Right kidney (tissue), 1 donor: ENCODE measurements around the gene ZSCAN12.

Experiments
- DNase-seq: peaks from one replicate; pipeline ENCODE4 v3.0.0-alpha.2; 2016

ZSCAN12 gene

GRCh38 chr6:28353981-28354676 is 45.4 kb downstream of the ZSCAN12 start:
- no peak for DNase-seq

DNA sequence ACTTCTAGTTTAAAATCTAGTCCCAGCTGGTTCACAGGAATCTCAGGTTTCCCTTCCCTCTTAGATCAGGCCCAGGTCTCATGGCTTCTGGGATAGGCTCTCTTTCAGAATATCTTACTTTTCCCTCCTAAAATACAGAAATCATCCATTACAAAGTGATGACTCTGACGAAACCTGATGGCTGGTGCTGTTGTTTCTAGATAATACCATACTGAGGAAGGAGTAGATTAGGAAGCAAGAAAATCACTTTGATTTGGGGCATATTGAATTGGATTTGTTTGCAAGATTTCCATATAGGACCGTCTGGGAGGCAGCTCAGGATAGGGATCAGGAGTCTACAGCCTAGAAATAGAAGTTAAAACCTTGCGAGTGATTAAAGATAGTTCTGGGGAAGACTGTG is 46.2 kb downstream of the ZSCAN12 start:
- no peak for DNase-seq

- DNase-seq, result no peak
Measured at GRCh38 chr6:28351493-28351925, 48.0 kb downstream of the ZSCAN12 start.

GRCh38 chr6:28351087-28351486 is 48.5 kb downstream of the ZSCAN12 start:
- DNase-seq, result no peak

- DNase-seq, result peak; percentile 93
Measured at GRCh38 chr6:28349892-28350737, 49.4 kb downstream of the ZSCAN12 start, which contains the start of gene ZKSCAN3. TSS of gene ZKSCAN3 (plus strand) at chr6:28349947. CDS start at chr6:28359587, 9,640 bp downstream.

- DNase-seq, result no peak
Measured at GRCh38 chr6:28349344-28349891, 50.1 kb downstream of the ZSCAN12 start.

DNA sequence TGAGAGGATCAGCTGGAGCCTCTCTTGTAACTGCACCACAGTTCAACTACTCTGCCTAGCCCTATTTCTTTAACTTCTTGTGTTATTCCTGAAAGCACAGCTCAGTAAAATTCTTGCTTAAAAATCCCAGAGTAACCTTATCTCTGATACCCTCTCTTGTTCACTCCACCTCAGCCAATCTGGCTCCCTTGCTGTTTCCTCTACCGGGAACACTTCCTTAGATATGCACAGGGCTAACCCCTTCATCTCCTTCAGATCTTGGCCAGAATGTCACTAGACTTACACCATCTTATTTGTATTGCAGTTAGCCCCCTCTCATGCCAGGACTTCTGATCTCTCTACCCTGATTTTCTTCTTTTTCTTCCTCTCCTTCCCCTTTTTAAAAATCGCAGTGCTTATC is 52.4 kb downstream of the ZSCAN12 start:
- DNase-seq, result no peak

DNA sequence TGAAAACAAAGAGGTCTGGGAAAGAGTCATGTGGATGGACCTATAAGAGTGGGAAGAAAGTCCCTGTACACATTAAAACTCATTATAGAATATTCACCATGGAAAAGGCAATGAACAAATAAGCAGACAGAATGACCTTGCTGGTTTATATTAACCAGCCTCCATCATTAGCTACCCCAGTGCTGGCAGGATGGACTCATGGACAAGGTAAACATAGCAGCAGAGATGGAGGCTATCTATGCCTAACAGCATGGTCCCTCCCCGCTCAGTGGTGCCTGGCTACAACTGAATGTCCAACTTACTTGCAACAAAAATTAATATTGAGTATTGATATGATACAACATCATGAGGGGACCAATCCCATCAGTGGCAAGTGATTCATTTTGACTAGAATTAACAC is 54.3 kb downstream of the ZSCAN12 start:
- no peak for DNase-seq

DNA sequence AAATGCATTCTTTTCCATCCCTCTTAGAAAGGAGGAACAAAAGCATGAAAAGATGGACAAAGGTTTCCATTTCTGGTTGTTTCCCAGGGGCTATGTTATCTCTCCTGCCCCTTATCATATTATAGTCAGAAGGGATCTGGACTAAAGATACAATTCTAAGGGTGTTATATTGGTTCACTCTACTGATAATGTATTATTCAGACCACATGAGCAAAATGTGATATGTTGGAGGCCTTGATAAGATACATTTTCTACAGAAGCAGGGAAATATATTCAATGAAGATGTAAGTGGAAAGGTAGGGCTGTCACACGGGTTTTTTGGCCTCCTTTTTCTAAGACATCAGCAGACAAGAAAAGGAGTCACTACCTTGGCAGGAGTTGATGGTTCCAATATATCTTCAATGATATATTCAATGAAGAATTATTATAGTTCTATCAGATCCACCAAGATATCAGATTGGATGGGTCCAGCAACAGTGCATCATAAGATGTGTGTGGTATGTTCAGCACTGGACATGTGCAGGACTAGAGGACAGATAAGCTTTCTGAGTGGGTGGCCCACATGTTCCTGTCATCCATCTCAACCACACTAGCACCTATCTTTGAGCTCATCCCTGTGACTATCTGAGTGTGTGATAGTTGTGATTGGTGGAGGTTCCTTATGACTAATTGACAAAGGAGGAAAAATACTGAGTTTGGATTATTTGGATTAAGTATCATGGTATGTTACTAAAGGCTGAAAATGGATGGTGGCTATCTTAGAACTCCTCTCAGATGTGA is 55.5 kb downstream of the ZSCAN12 start:
- DNase-seq, result no peak

DNA sequence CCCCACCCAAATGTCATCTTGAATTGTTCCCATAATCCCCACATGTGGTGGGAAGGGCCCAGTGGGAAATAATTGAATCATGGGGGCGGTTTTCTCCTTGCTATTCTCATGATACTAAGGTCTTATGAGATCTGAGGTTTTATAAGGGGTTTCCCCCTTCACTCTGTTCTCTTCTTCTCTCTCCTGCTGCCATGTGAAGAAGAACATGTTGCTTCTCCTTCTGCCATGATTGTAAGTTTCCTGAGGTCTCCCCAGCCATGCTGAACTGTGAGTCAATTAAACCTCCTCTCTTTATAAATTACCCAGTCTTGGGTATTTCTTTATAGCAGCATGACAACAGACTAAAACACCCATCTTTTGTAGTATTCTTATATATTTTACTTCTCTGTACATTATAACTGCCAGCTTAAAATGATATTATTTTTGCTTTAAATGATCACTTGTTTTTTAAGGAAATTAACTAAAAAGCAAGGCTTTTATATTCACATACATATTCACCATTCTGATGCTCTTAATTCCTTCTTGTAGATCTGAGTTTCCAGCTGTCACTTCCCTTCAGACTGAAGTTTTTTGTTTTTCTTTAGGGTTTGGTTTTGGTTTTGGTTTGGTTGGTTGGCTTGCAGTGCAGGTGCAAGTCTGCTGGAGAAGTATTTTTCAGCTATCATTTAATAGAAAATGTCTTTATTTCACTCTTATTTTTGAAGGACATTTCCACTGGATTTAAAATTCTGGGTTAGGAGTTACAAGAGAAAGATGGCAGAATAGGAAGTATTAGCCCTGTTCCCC is 59.0 kb downstream of the ZSCAN12 start:
- DNase-seq, result no peak

DNA sequence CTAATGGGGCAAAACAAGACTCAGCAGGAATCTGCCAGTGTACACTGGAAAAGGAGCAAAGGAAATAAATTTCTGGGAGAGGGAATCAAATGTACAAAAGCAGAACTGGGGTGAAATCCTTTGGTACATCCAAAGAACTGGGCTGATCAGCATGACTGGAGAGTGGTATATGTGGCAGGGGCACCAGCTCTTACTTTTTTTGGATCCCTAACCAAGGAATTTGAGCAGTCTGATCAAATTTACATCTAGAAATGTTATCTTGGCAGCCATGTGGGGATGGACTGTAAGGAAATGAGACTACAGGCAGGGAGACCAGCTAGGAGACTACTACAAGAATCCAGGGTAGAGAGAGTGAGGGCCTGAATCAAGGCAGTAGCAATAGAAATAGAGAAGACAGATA is 62.4 kb downstream of the ZSCAN12 start:
- peak; percentile 51 for DNase-seq

- no peak for DNase-seq
Measured at GRCh38 chr6:28336284-28337120, 63.0 kb downstream of the ZSCAN12 start.

DNA sequence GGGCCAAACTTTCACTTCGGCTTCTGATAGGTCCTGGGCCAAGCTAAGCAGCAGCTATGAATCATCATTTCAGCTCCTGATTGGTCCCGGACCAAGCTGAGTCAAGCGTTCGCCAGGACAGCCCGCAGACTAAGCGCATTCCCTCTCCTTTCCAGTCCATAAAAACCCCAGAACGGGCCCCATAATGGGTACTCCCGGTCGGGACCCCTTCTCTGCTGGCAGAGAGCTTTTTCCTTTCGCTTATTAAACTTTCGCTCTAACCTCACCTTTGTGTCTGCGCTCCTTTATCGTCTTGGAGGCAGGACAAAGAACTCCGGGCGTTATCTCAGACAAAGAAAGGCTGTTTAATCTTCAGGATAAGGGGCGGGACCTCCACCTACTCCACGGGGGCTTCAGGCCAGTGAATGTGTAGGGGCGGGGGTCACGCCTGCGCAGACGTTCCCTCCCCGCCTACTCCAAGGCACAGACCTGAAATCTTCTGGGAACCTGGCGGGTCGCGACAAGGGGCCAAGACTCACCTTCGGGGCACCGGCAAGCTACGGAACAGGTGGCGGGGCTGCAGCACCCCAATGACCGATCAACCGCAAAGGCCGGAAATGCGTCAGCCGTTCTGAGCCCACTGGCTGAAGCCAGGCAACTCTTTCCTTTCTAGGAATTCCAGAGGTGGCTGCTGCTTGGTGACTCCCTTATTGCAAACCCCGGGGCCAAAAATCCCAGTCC is 63.8 kb downstream of the ZSCAN12 start, which contains the start of gene ZSCAN31:
ZSCAN31 (minus strand) TSS at position 585 of the 720 bp plus-strand sequence. CDS start 6,465 bp downstream, outside the sequence.
- peak; percentile 98 for DNase-seq

- DNase-seq, result no peak
Measured at GRCh38 chr6:28335040-28335563, 64.4 kb downstream of the ZSCAN12 start.

DNA sequence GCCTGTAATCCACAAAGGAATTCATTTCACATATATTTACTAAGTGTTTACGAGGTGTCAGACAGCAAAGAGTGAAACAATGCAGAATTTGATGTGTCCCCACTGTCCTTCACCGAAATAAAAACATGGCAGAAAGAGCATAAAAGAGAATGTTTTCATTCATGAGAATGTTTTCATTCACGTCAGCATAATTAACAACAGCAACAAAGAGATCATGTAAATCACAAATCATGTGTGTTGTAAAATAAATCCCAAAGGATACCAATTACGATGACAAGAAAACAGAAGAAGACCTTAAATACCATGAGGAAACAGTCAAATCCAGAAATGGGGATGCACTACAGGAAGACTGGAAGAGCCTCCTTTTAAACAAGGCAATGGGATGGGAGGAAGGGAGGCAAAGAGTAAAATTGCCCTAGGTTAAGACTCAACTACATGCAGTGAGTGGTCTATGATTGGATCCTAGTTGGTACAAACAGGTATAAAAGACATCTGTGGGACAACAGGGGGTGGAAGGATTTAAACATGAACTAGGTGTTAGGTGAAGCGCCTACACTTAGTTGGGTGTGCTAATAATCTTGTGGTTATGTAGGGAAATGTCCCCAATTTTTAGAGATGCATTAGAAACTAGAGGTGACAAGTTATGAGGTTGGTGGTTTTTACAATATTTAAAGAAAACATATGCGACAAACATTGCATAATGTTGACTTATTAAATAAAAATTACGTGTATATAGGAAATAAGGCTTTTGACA is 65.1 kb downstream of the ZSCAN12 start:
- DNase-seq, result peak; percentile 32

GRCh38 chr6:28333599-28334018 is 65.9 kb downstream of the ZSCAN12 start:
- DNase-seq, result no peak

DNA sequence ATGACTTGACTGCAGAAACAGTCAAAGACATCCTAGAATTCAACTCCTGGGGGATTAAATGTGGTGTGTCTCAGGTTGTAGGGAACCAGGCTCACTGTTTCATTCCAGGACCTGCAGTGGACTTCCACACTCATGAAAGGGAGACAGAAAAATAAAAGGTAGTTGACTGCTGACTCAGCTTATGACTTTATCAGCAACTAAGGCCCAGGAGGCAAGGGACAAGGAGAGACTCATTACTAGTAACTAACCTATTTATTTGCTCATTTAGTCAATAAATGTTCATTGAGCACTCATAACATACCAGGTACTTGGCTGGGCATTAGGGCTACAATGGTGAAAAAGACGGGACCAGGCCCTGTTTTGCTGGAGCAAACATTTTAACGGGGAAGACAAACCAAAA is 66.5 kb downstream of the ZSCAN12 start:
- no peak for DNase-seq

DNA sequence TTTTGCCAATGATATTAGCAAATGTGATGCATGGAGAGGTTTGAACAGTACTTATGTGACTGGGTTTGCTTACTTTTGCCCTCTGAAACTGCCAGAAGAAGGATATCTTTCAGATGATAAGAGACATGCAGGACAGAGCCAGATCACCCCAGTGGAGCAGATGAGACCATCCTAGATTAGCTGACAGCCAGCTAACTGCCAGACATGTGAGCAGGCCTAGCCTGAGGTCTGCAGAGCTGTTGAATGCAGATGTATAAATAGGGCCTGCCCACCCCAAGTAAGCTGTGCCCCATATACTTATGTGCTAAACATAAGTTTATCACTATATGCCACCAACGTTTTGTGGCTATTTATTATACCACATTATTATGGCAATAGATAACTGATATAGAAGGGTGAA is 69.5 kb downstream of the ZSCAN12 start:
- DNase-seq, result no peak
